Measurements from ENCODE around the gene LIN7A.

The LIN7A gene

GRCh38 chr12:80847575-80847974, 90.2 kb downstream of the LIN7A start:
- H3K4me3 ChIP-seq (ENCODE audit: low read depth, low read length): no peak overlapping the region
- no peak for DNase-seq (ENCODE audit: low read depth)
- no peak for TF ChIP-seq CTCF (IDR thresholded peaks at IDR 0.05; ENCODE audit: low read depth, low read length, missing control alignments)

- no peak overlapping the region for H3K4me3 ChIP-seq (ENCODE audit: low read depth, low read length)
- TF ChIP-seq CTCF (IDR thresholded peaks at IDR 0.05; ENCODE audit: low read depth, low read length, missing control alignments): no peak
- no peak for DNase-seq (ENCODE audit: low read depth)
Observed at GRCh38 chr12:80846952-80847351, 90.8 kb downstream of the LIN7A start.

GRCh38 chr12:80845639-80846038, 92.1 kb downstream of the LIN7A start:
- no peak for DNase-seq (ENCODE audit: low read depth)
- TF ChIP-seq CTCF (IDR thresholded peaks at IDR 0.05; ENCODE audit: low read depth, low read length, missing control alignments): no peak
- no peak overlapping the region for H3K4me3 ChIP-seq (ENCODE audit: low read depth, low read length)

- no peak overlapping the region for H3K4me3 ChIP-seq (ENCODE audit: low read depth, low read length)
- DNase-seq (ENCODE audit: low read depth): no peak
- no peak for TF ChIP-seq CTCF (IDR thresholded peaks at IDR 0.05; ENCODE audit: low read depth, low read length, missing control alignments)
Observed at GRCh38 chr12:80843969-80844368, 93.8 kb downstream of the LIN7A start.

GRCh38 chr12:80838708-80839107, 99.0 kb downstream of the LIN7A start:
- DNase-seq (ENCODE audit: low read depth): no peak
- no peak for TF ChIP-seq CTCF (IDR thresholded peaks at IDR 0.05; ENCODE audit: low read depth, low read length, missing control alignments)
- H3K4me3 ChIP-seq (ENCODE audit: low read depth, low read length): no peak overlapping the region

- H3K4me3 ChIP-seq (ENCODE audit: low read depth, low read length): no peak overlapping the region
- TF ChIP-seq CTCF (IDR thresholded peaks at IDR 0.05; ENCODE audit: low read depth, low read length, missing control alignments): no peak
- DNase-seq (ENCODE audit: low read depth): no peak
Observed at GRCh38 chr12:80838024-80838658, 99.6 kb downstream of the LIN7A start.

DNA sequence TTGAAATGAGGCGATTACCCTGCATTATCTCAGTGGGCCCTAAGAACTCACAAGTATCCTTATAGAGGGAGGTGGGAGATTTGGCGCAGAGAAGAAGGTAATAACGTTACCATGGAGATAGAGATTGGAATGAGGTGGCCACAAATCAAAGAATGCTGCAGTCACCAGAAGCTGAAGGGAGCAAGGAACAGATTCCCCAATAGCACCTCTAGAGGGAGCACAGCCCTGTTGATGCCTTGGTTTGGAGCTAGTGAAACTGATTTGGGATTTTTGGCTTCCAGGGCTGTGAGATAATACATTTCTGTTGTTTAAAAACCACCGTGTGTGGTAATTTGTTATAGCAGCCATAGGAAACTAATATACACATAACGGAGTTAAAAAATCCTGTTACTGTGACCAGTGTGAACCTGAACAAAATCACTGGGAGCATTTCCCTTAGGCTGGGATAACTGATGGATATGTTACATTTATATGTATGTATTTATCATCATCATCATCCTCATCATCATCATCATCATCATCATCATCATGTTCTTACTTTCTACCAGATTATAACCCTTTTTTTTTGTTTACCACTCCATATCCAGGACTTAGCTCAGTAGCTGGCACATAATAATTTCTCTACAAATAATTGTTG, 100.3 kb downstream of the LIN7A start:
- no peak overlapping the region for H3K4me3 ChIP-seq (ENCODE audit: low read depth, low read length)
- DNase-seq (ENCODE audit: low read depth): no peak
- peak; percentile 77 for TF ChIP-seq CTCF (IDR thresholded peaks at IDR 0.05; ENCODE audit: low read depth, low read length, missing control alignments)

Data from GM12864 (cell line).